ENCODE results near the gene AFF2.

DNA sequence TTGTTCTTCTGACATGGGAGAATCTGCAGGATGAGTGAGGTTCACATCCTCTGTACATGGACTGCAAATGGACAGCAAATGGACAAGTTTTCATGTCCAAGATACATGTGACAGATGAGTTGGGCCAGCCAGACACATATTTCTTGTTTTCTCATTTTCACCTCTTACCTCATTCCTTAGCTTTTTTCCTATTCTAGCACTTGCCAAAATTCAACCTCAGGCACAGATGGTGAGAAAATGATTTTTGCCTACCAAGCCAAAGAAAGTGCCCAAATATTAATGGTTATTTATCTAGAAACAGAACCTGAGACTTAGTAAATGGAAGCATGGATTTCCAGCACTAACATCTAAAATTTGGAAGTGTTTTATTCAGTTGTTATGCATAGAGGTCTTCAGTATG, 402.2 kb downstream of the AFF2 start:
- TF ChIP-seq, protein P1, sequence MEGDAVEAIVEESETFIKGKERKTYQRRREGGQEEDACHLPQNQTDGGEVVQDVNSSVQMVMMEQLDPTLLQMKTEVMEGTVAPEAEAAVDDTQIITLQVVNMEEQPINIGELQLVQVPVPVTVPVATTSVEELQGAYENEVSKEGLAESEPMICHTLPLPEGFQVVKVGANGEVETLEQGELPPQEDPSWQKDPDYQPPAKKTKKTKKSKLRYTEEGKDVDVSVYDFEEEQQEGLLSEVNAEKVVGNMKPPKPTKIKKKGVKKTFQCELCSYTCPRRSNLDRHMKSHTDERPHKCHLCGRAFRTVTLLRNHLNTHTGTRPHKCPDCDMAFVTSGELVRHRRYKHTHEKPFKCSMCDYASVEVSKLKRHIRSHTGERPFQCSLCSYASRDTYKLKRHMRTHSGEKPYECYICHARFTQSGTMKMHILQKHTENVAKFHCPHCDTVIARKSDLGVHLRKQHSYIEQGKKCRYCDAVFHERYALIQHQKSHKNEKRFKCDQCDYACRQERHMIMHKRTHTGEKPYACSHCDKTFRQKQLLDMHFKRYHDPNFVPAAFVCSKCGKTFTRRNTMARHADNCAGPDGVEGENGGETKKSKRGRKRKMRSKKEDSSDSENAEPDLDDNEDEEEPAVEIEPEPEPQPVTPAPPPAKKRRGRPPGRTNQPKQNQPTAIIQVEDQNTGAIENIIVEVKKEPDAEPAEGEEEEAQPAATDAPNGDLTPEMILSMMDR (IDR thresholded peaks at IDR 0.05) = no peak
- TF ChIP-seq POLR2A (IDR thresholded peaks at IDR 0.05) = no peak

Data from testis (tissue), 2 donors.